Prostate gland (tissue), 2 donors: ENCODE measurements around the gene ADIPOR2.

Experiments
- CTCF ChIP-seq, 4 experiments: fragments of 200-600 bp in 2 of 4; fragments of 450-650 bp in 2 of 4; sonication (generic) in 2 of 4; IDR thresholded peaks; 1 replicate in 3 of 4; 2 replicates in 1 of 4; pipeline ENCODE4 v1.5.1; 2016 to 2019; ENCODE audit warnings: antibody characterized with exemption in 4 of 4, mild to moderate bottlenecking in 2 of 4, moderate library complexity in 2 of 4
- POLR2A ChIP-seq: fragments of 450-650 bp; IDR thresholded peaks from one replicate; pipeline ENCODE4 v1.6.1; 2016; ENCODE audit warnings: antibody characterized with exemption, mild to moderate bottlenecking

GRCh38 chr12:1797011-1797901 is 106.4 kb downstream of the ADIPOR2 start:
- TF ChIP-seq CTCF (IDR thresholded peaks at IDR 0.05) (peak in 1 of 4 experiments; percentile 6), POLR2A (peak; percentile 28)
